ENCODE results near the gene MYPN.

DNA sequence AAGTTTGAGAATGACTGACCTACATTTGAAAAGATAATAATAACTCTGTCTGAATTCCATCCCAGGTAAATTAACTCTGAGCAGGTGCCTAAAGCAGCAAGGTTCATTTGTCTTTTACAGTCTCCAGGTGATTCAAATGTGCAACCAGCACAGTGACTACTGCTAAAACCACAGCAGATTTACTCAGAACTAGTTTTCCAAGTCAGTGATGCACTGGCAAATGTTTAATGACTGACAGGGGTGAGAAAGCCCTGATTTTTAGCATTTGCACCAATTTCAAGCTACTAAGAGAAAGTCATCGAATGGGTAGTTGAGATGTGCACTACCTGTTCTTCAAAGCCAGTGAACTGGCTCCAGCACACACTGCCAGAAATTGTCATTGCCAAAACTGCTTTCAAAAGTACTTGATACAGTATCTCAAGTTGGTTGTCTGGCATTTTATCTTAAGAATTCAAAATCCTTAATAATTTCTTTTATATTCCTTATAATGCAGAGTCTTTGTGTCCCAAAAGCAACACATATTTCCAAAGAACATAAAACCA, 62.3 kb downstream of the MYPN start:
- TF ChIP-seq, protein P1, sequence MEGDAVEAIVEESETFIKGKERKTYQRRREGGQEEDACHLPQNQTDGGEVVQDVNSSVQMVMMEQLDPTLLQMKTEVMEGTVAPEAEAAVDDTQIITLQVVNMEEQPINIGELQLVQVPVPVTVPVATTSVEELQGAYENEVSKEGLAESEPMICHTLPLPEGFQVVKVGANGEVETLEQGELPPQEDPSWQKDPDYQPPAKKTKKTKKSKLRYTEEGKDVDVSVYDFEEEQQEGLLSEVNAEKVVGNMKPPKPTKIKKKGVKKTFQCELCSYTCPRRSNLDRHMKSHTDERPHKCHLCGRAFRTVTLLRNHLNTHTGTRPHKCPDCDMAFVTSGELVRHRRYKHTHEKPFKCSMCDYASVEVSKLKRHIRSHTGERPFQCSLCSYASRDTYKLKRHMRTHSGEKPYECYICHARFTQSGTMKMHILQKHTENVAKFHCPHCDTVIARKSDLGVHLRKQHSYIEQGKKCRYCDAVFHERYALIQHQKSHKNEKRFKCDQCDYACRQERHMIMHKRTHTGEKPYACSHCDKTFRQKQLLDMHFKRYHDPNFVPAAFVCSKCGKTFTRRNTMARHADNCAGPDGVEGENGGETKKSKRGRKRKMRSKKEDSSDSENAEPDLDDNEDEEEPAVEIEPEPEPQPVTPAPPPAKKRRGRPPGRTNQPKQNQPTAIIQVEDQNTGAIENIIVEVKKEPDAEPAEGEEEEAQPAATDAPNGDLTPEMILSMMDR (IDR thresholded peaks at IDR 0.05; ENCODE audit: low read length) = no peak
- no peak for TF ChIP-seq EZH2 (IDR thresholded peaks at IDR 0.05; ENCODE audit: borderline replicate concordance, low read length)

Data from OCI-LY1 (cell line).